NCI-H1694 treated with DMSO at 0.1 percent for 48 hours (cell line): Measurements from ENCODE around the gene SH3GL3.

Source experiments
- DNase-seq: peaks from one replicate; lab custom pipeline; 2025; lab: John Stamatoyannopoulos, UW

SH3GL3 gene

DNA sequence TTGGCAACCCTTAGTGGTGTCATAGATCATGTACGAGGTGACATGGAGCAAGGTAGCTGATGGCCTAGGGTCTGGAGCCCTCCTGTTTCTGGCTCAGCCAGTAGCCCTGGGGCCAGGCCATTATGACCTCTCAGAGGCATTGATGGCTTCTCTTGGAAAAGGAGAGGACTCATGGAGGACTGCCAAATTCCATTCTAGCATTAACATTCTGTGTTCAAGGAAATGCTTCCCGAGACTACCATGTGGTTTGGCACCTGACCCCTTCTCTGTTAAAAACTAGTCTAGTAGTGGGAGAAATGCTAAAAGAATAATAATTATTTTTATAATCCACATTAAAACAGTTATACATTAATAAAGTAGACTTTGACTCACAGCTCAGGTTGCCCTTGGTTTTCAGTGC, 166.6 kb downstream of the SH3GL3 start:
- DNase-seq, result no peak

DNA sequence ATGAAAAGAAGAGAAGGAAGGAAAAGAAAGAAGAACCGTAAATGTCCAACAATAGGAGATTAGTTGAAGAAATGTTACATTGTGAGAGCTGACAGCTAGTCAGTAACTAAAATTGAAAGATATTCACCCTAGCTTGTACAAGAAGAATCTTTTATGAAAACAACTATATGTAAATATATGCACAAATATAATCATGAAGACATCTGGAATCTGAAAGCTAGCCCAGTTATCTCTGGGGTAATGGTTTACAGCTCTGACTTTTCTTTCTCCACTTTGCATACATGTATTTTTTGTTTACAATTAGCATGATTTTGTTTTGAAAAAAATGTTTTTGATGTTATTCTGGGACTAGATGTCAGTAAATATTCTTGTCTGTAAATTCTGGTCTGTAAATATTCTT, 169.7 kb downstream of the SH3GL3 start:
- no peak for DNase-seq

DNA sequence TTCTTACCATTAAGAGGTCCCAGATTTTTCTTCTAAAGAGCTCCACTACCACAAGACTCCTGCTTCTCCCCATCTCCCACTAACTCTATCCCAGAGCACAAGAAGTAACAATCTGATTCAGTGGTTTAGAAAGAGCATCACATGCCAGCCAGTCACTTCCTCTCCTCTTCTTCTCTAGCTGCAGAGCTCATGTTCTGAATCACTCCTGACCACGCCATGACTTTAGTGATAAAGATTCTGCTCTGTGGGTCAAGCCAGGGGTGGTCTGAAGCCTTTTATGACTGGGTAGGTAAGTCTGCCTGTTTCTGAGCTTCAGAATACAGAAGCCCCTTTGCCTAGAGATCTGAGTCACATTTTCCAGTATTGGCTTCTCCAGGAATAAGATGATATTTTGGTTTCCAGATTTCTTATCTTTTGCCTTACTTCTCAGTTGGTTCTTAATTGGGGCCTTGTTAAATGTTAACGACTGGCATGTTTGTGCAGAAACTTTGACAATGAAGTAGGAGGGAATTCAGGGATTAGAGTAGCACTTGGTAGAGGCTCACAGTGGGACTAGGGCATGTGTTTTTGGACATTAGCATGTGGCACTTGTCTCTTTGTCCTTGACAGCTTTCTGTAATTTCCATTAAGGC, 179.1 kb downstream of the SH3GL3 start:
- no peak for DNase-seq

DNA sequence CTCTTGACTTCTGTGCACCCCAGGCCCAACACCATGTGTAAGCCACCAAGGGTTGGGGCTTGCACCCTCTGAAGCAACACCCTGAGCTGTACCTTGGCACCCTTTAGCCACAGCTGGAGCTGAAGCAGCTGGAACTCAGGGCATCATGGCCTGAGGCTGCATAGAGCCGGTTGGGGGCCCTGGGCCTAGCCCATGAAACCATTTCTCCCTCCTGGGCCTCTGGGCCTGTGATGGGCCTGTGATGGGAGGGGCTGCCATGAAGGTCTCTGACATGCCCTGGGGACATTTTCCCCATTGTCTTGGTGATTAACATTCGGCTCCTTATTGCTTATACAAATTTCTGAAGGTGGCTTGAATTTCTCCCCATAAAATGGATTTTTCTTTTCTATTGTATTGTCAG, 184.4 kb downstream of the SH3GL3 start:
- no peak for DNase-seq

DNA sequence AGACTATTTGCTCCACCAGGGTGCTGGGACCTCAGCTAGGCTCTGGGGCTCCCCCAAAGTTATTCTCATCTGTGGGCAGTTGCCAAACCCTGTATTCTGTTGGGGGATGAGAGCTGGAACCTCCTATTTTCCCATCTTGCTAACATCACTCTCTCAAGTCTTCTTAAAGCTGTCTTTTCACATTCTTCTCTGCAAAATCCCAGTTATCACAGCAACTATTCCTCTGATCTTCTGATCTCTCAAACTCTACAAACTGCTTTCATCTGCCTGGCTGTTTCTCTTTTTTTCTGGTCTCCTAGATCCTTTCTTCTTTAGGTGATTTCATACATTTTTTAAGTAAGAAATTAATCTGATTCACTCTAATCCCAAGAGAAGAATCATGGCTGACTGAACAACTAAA, 196.1 kb downstream of the SH3GL3 start:
- no peak for DNase-seq

DNA sequence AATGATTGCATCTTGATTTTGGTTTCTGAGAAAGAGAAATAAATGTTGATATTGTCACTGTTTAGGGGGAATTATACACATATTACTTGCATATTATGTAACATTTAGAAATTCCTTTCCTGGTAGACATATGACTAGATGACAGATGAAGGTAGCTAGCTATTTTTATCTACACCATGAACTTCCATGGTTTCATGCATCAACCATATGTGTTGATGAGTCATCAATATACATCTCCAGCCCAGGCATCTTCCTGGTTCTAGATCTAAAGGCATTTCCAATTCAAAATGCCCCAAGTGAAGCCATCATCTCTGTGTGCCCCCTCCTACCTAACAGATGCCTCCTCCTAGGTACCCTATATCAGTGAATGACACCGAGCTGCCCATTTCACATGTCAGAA, 197.3 kb downstream of the SH3GL3 start:
- no peak for DNase-seq

DNA sequence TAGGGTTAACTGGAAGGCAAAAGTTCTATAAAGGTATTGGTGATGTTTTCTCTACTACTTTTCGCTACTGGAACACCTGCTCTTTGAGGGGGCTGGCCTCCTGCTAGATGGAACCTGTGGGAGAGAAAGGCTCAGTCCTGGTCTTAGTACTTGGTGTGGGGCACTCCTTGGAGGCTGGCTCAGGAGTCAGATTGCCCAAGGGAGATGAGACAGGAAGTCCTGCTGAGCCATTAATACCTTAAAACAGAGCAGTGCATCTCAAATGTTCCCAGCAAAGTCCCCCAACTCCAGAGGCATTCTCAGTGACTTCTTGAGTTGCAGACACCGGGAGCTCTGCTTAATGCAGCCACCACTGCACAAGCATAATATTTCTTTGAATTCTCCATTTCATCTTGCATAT, 203.7 kb downstream of the SH3GL3 start:
- no peak for DNase-seq

DNA sequence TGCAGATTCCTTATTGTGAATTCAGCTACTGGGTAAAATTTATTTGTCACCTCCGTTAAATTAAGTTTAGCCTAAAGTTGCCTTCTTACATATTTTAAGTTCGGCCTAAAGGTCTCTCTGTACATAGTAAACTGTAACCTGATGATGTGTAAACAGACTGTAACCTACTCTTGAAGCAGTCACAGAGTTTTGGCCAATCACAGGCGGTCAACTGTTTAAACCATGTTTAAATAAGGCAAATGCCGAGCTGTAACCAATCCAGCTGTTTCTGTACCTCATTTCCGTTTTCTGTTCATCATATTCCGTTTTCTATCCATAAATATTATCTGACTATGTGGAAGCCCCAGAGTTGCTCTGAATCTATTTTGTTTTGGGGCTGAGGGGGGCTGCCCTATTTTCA, 204.4 kb downstream of the SH3GL3 start:
- DNase-seq, result no peak

DNA sequence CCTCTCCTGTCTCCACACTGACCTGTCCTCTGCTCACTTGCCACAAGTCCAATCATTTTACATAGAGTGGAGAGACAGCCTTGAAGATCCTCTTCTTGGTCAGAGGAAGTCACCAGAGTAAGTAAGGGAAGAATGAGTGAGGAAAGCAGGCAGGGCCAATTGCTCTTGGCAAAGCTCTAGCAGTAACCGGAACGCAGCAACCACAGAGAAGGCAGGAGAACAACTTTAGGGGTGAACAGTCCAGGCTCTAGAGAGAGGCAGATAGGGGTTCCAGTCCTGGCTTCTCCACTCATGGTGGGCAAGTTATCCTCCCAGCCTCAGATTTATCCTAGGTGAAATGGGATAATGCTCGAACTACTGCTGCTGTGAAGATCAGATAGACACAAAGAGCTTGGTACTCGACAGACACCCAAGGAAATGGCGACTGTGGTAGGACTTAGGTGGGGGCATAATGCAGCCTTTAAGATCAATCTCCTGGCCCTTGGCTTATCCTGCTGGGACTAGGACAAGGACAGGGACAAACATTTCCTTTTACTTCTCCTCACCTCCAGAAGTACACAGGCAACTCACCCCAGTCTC, 205.6 kb downstream of the SH3GL3 start:
- no peak for DNase-seq

DNA sequence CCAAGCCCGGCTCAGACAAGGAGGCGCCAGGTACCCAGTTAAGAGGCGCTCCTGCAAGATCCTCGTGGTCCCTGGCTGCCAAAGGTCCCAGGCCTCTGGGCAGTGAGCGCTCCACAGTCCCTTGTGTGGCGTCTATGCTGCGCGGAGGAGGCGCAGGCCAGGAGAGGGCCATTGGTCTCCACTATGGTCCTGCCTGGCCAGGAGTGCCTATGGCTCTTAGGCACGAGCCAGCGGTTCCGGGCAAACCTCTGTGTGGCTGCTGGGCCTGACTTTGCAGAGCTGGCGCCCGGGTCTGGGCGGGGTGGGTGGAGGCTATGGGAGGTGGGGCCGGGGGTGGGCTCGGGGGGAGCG, 206.1 kb downstream of the SH3GL3 start:
- DNase-seq, result no peak

DNA sequence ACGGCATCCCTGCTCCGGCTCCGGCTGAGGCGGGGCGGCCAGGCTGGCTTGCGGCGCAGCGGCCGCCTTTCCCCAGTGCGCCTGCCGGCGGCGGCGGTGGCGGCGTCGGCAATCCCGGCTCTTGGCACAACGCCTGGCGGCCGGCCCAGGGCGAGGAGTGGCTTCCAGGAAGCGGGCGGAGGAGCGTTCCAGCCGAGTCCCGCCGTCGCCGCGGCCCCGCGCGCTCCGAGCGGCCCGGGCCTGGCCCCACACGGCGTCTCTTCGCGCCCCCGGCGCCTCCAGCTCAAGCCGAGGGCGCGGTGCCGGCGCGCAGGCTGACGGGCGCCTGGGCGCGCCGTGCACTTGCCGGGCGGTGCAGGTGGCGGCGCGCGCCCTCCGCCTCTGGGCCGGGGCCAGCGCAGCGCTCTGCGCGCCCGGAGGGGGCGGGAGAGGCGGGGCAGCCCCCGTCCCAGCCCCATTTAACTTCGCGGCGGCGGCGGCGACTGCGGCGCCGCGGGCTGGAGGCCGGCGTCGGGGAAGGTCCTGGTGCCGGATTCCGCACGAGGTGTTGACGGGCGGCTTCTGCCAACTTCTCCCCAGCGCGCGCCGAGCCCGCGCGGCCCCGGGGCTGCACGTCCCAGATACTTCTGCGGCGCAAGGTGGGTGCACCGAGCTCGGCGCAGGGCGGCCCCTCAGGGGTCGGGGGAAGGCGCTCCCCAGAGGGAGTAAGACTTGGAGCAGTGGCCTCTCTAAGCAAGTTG, 206.7 kb downstream of the SH3GL3 start, which contains the start of gene ADAMTSL3:
Gene ADAMTSL3 (plus strand): TSS at position 485 of the 740 bp plus-strand sequence. CDS start 1,639 bp downstream, outside the sequence.
- DNase-seq, result no peak

DNA sequence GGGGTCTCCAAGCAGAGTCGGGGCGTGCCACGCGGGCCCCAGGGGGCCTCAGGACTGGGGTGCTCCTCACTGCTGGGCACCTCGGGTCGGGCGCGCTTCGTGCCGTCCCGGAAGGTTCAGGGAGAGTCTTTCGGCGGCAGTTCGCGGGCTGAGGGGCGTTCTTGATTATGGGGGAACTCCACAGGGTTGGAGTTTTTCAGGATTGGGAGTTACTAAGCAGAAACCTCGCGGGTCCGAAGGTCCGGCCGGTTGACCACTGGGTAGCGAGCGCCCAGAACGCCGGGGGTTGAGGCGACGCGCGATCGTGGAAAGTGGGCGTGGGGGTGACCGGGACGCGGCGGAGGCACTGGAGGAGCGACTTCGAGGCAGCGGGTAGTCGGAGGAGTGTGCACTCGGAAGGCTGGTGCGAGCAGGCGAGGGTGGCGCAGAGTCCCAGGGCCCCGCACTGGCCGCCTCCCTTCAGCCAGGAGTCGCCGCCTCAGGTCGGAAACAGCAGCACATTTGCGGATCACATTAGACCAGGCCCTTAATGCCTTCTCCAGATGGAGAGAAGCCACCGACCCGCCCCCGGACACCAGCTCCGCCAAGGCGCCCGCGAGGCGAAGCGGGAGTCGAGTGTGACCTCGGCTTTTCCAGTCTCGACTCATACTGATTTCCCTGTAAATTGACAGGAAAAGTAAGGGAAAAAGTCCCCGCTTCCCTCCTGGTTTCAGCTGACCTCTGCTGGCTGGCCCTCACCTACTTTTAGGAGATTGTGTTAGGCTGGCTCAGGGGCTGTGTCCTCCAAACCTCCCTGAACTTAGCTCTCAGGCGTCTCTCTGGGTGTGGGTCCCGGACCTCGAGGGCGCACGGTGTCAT, 207.5 kb downstream of the SH3GL3 start:
- no peak for DNase-seq

DNA sequence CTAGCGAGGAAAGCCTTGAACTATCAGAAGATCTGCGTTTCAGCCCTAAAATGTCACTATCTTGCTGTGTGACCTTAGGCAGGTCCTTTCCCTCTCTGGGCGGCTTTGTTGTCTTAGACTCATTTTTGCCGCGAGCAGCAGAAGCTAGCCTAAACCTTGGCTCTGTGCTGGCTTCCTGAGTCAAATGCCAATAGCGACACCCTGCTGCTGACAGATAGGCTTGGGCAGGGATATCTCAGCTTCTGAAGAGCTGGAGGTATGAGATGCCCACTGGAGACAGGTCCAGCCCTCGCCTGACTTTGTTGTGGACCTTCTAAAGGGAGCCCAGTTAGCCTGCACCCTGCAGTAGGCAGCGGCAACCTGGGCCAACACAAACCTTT, 208.1 kb downstream of the SH3GL3 start:
- no peak for DNase-seq

DNA sequence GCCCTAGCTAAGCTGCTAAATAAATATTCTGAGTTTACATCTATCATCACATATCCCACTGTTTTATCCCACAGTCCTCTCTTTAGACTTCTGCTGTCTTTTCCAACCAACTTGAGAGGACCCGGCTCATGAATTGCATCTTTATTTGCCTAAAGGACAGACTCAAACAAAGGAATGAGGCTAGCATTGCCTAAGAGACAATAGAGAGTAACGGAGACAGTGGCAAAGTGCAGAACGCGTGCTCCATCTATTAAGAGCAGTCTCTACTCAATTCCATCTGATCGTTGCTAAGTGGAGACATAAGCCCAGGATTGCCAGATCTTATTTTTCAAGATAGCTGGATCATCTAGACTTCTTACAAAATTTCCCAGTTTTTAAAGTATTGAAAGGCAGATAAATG, 209.1 kb downstream of the SH3GL3 start:
- no peak for DNase-seq

DNA sequence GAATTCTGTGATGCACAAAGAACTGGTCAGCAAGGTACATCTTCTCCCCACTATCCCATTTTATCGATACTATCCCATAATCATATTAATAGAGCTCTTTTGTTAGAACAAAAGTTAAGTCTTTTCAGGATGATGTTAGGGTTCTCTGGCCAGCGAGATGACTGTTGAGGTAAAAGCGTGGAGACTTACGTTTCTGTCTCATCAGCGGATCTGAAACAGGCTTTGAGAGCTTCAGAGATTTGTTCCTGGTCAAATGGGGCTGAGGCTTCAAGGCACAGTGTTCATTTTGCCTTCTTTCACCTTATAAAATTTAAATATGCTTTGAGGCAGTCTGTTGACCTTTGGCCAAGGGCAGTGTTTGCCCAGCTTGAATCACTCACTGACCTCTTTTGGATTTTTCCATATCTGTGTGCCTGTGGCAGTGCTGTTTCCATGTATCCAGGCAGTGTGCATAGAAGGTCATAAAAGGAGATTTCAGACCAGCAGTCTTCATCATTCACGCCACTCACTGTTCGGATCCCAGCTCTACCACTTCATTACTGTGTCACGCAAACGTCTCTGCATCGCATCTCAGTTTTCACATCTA, 209.9 kb downstream of the SH3GL3 start:
- no peak for DNase-seq

DNA sequence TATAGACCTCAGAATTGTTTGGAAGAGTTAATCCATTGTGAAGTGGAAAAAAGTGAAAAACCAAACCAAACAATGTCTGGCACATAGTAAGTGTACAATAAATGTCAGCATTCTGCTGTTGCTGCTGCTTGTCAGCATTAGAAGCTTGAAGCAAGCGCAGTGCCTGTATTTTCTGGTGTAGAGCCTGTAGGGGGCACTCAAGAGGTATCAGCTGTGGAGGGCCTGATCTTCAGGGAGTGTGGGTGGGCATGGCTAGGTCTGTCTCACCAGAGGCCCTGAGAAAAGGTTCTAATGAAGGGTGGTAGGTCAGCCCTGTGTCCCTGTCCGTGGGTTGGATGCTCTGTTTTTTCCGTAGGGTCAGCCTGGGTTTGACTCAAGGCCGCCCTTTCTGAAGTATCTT, 210.4 kb downstream of the SH3GL3 start:
- DNase-seq, result no peak

DNA sequence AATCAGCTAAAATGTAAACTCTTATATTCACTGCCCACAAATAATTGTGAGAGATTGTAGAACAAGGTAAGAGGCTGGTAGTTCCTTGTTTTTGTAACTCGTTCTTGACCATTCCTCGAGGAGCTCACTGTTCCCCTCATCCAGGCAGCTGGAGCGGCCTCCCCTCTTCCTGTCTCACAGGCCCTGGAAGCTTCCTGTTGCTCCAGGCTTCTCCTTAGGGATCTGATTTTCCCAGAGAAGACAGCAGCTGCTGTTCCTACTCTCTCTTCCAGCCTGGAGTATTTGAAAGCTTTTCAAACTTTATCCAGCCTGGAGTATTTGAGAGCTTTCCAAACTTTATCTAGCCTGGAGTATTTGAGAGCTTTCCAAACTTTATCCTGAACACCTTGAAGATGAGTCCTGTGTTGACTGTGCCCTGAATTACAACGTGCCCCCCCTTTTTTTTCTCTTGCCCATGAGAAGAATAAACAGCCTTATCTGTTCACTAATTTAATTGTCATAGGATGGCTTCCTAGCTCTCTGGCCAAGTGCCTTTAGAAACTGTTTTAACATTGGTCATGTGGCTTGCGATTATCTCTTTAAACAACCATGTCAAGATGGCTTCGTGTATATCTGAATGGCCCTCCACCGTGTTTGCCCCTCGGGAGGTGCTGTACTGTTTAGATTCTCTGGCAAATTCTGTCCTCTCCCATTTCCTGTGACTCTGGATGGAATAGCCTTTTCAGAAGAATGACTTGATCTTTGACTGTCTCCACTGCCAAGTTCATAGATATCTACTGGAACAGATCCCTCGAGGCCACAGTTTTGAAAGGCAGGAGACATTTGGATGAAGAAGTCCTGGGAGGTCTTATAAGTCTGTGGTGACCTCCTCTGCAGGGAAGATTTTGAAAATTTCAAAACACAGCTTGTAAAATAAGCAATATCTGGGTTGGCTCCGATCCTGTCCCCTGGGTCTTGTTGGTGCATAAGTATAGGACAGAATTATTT, 211.6 kb downstream of the SH3GL3 start:
- DNase-seq, result no peak

DNA sequence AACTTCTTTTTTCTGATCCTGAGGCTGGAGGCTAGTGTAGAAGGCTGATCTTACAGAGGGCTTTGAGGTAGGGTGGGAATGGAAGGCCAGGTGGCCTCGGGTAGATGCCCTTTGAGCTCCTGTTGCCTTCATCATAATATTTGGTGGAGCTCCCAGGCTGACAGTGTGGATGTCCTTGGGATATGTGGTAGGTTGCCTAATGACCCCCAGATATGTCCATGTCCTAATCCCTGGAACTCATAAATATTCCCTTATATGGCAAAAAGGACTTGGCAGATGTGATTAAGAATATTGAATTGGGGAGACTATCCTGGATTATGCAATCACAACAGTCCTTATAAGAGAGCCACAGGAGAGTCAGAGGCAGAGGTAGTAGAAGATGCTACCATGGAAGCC, 212.3 kb downstream of the SH3GL3 start:
- DNase-seq, result no peak

DNA sequence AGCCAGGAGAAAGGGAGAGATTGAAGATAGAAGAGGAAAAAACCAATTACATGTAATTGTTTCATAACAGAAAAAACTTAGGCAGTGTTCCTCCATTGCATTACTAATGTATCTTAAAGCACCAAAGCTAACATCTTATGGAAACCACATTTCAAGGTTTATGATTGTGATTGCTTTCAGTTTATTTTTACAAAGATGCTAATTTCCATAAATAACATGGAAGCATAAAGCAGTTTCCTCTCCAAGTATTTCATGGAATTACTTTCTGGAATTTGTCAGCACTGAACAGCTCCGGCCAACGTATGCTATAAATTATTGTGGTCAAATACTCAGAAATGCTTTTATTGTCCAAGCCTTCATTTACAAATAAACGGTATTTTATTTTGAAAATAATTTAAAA, 218.3 kb downstream of the SH3GL3 start:
- DNase-seq, result no peak
